Mucosa of stomach (tissue), 1 donor: ENCODE results near the gene SERINC5.
"Not testable (repeated sequence)": the region's sequence is repeated elsewhere in the genome, so short reads cannot be mapped to it uniquely, and the experiment has no call there.

Experiments
- H3K27me3 ChIP-seq: one replicate; pipeline ENCODE4 v1.7.0; 2013; ENCODE audit warnings: mild to moderate bottlenecking, low read length; ENCODE audit not compliant: control insufficient read depth, insufficient read depth
- H3K36me3 ChIP-seq: one replicate; pipeline ENCODE4 v1.7.0; 2013; ENCODE audit warnings: low read length; ENCODE audit not compliant: control insufficient read depth, insufficient read depth
- H3K4me1 ChIP-seq: one replicate; pipeline ENCODE4 v1.7.0; 2013; ENCODE audit warnings: mild to moderate bottlenecking, low read length; ENCODE audit not compliant: control insufficient read depth, insufficient read depth
- H3K4me3 ChIP-seq: one replicate; pipeline ENCODE4 v1.7.0; 2013; ENCODE audit warnings: low read length
- H3K9ac ChIP-seq: one replicate; pipeline ENCODE4 v1.7.0; 2013; ENCODE audit warnings: mild to moderate bottlenecking, low read length, moderate library complexity
- H3K9me3 ChIP-seq: one replicate; pipeline ENCODE4 v1.7.0; 2013; ENCODE audit warnings: mild to moderate bottlenecking, low read length, moderate library complexity; ENCODE audit not compliant: control insufficient read depth
- donor health status: Pancreatic carcinoma.

SERINC5 gene

GRCh38 chr5:80117446-80117845, 138.4 kb downstream of the SERINC5 start:
- H3K4me1 ChIP-seq = no peaks in the 10 kb centered on the region
- H3K27me3 ChIP-seq = no peaks in the 10 kb centered on the region
- no peak overlapping the region for H3K4me3 ChIP-seq
- H3K36me3 ChIP-seq = no peaks in the 10 kb centered on the region
- no peak overlapping the region for H3K9ac ChIP-seq
- no peaks in the 10 kb centered on the region for H3K9me3 ChIP-seq

- H3K9me3 ChIP-seq = no peaks in the 10 kb centered on the region
- H3K4me3 ChIP-seq = no peak overlapping the region
- H3K4me1 ChIP-seq = no peaks in the 10 kb centered on the region
- H3K36me3 ChIP-seq = no peaks in the 10 kb centered on the region
- no peaks in the 10 kb centered on the region for H3K27me3 ChIP-seq
- H3K9ac ChIP-seq = no peak overlapping the region
These were observed 139.4 kb downstream of the SERINC5 start for GRCh38 chr5:80116465-80116864.

GRCh38 chr5:80116000-80116399, 139.8 kb downstream of the SERINC5 start:
- H3K9ac ChIP-seq = no peak overlapping the region
- H3K36me3 ChIP-seq = no peaks in the 10 kb centered on the region
- H3K4me3 ChIP-seq = no peak overlapping the region
- H3K9me3 ChIP-seq = no peaks in the 10 kb centered on the region
- H3K4me1 ChIP-seq = no peaks in the 10 kb centered on the region
- no peaks in the 10 kb centered on the region for H3K27me3 ChIP-seq

- H3K36me3 ChIP-seq = no peaks in the 10 kb centered on the region
- no peaks in the 10 kb centered on the region for H3K4me1 ChIP-seq
- H3K9ac ChIP-seq = no peak overlapping the region
- H3K27me3 ChIP-seq = no peaks in the 10 kb centered on the region
- H3K4me3 ChIP-seq = no peak overlapping the region
- H3K9me3 ChIP-seq = no peaks in the 10 kb centered on the region
These were observed 141.0 kb downstream of the SERINC5 start for GRCh38 chr5:80114860-80115259.

- H3K4me3 ChIP-seq, H3K27me3 ChIP-seq, H3K9ac ChIP-seq, H3K9me3 ChIP-seq, H3K4me1 ChIP-seq, H3K36me3 ChIP-seq: not testable (repeated sequence)
These were observed 144.4 kb downstream of the SERINC5 start for GRCh38 chr5:80111376-80111990.

- no peak overlapping the region for H3K4me3 ChIP-seq
These were observed 146.0 kb downstream of the SERINC5 start for GRCh38 chr5:80109646-80110478.

GRCh38 chr5:80106916-80107315, 148.9 kb downstream of the SERINC5 start:
- Histone ChIP-seq H3K4me3 (no peak overlapping the region), H3K27me3 (no peaks in the 10 kb centered on the region), H3K4me1 (no peaks in the 10 kb centered on the region), H3K36me3 (no peaks in the 10 kb centered on the region), H3K9me3 (no peaks in the 10 kb centered on the region), H3K9ac (no peak overlapping the region)

More at GRCh38 chr5:80109646-80110478, 146.0 kb downstream of the SERINC5 start:
- Histone ChIP-seq H3K9me3 (no peaks in the 10 kb centered on the region), H3K36me3 (no peaks in the 10 kb centered on the region), H3K9ac (no peak overlapping the region), H3K27me3 (no peaks in the 10 kb centered on the region), H3K4me1 (no peaks in the 10 kb centered on the region)

GRCh38 chr5:80105698-80106439, 150.0 kb downstream of the SERINC5 start:
- Histone ChIP-seq H3K9ac (no peak overlapping the region), H3K9me3 (no peaks in the 10 kb centered on the region), H3K4me3 (no peak overlapping the region), H3K36me3 (no peaks in the 10 kb centered on the region), H3K27me3 (no peaks in the 10 kb centered on the region), H3K4me1 (no peaks in the 10 kb centered on the region)

- no peaks in the 10 kb centered on the region for H3K36me3 ChIP-seq
- no peak overlapping the region for H3K4me3 ChIP-seq
- no peaks in the 10 kb centered on the region for H3K27me3 ChIP-seq
- H3K4me1 ChIP-seq = no peaks in the 10 kb centered on the region
- no peak overlapping the region for H3K9ac ChIP-seq
- no peaks in the 10 kb centered on the region for H3K9me3 ChIP-seq
These were observed 152.5 kb downstream of the SERINC5 start for GRCh38 chr5:80103371-80103770.

GRCh38 chr5:80101993-80102392, 153.9 kb downstream of the SERINC5 start:
- no peak overlapping the region for H3K4me3 ChIP-seq
- H3K27me3 ChIP-seq = no peaks in the 10 kb centered on the region
- no peak overlapping the region for H3K9ac ChIP-seq
- no peaks in the 10 kb centered on the region for H3K4me1 ChIP-seq
- H3K36me3 ChIP-seq = no peaks in the 10 kb centered on the region
- H3K9me3 ChIP-seq = no peaks in the 10 kb centered on the region

- Histone ChIP-seq H3K36me3 (no peaks in the 10 kb centered on the region), H3K9me3 (no peaks in the 10 kb centered on the region), H3K27me3 (no peaks in the 10 kb centered on the region), H3K4me3 (no peak overlapping the region), H3K9ac (no peak overlapping the region), H3K4me1 (no peaks in the 10 kb centered on the region)
These were observed 158.4 kb downstream of the SERINC5 start for GRCh38 chr5:80097451-80097850.

GRCh38 chr5:80094236-80094738, 161.6 kb downstream of the SERINC5 start:
- no peak overlapping the region for H3K9ac ChIP-seq
- H3K4me1 ChIP-seq = no peaks in the 10 kb centered on the region
- H3K27me3 ChIP-seq = no peaks in the 10 kb centered on the region
- H3K4me3 ChIP-seq = no peak overlapping the region
- H3K36me3 ChIP-seq = no peaks in the 10 kb centered on the region
- no peaks in the 10 kb centered on the region for H3K9me3 ChIP-seq
